ENCODE results near the gene CEP131.
"Not testable (repeated sequence)": the region's sequence is repeated elsewhere in the genome, so short reads cannot be mapped to it uniquely, and the experiment has no call there.

The CEP131 gene

DNA sequence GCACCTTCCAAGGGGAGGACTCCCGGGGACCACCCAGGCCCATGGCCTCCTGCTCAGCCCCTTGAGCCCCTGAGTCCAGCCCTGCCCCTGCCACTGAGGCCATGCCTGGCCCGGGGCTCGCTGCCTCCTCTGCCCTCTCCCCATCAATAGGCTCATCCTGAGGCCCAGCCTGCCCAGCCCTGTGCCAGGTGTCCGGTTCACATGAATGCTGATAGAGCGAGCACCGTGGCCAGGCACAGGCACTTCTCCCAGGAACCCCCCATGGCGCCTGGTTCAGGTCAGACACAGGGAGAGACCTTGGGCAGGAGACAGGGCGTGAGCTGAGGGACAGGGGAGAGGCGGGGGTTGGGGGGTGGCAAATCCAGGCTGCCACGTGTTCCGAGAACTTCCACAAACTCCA lies 60.3 kb downstream of the CEP131 start:
- DNase-seq, result no peak

DNA sequence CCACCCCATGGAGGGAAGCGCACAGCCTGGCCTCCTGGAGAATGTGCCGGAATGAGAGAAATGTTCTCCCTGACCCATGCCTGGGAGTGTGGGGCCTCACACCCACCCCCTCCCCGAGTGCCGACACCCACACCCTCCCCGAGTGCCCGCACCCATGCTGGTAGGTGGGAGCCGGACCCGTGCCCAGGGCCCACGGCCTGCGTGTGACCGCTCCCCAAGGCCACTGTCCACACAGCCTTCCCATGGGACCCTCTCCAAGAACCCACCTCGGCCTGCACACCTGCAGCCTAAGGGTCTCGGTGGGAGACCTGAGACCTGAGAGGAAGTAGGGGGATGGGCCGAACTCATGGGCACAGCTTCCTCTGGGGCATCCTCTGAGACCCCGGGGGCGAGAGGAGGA lies 60.8 kb downstream of the CEP131 start:
- DNase-seq, result no peak

DNA sequence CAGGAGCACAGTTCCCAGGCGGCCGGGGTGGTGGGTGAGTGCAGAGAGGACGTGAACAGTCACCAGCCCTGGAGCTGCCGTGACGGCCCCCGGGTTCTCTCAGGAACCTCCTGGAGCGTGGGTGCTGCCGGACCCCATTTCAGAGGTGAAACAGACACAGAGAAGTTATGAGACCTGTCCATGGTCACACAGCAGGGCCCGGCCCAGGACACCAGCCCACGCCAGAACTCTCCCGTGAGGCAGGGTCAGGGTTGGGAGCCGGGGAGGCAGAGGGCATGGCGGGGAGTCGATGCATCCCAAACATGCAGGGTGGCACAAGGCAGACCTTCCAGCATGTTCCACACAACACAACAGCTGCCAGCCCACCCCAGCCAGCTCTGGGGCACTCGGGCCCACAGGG lies 61.2 kb downstream of the CEP131 start:
- no peak for DNase-seq

DNA sequence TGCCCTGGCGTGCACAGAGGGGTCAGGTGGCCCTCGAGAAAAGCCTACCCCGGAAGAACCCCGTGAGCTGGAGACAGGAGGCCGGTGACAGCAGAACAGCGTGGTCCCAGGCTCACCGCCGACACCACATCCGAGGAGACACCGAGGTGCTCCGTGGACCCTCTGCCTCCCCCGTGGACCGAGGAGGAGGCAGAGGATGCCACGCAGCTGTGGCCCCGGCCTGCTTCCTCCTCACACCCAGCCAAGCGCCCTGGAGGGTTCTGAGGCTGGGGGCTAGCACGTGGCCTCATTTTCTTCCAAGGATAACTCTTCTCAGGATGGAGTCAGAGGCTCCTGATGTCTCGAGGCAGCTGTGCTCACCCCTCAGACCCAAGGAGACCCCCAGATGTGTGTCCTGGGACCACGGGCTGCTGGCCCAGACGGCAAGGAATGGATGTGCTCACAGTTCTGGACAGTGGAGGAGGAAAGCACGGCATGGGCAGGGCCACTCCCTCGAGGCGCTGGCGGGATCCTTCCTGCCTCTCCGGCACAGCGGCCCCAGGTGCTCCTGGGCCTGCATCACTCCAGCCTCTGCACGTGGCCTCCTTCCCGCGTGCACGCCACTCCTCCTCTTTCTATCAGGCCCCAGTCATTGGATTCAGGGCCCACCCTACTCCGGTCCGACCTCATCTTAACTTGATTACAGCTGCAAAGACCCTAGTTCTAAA lies 61.9 kb downstream of the CEP131 start:
- DNase-seq, result no peak

DNA sequence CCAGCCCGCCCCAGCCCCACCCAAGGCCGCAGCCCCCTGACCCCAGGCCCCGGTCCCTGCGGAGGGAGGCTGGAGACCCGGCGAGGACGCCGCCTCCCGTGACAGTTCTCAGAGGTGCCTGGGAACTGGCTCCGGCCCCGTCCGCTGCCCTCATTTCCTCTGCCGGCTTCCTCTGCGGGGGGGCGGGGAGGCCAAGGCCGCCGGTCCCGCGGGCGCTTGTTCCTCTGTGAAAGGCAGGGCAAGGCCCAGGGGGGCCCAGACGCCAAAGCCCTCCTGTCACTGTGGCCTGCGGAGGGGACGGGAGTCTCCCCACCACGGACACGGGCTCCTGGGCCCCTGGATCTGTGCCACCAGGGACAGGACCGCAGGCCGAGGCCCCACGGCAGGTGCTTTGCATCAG lies 62.5 kb downstream of the CEP131 start:
- DNase-seq, result no peak

DNA sequence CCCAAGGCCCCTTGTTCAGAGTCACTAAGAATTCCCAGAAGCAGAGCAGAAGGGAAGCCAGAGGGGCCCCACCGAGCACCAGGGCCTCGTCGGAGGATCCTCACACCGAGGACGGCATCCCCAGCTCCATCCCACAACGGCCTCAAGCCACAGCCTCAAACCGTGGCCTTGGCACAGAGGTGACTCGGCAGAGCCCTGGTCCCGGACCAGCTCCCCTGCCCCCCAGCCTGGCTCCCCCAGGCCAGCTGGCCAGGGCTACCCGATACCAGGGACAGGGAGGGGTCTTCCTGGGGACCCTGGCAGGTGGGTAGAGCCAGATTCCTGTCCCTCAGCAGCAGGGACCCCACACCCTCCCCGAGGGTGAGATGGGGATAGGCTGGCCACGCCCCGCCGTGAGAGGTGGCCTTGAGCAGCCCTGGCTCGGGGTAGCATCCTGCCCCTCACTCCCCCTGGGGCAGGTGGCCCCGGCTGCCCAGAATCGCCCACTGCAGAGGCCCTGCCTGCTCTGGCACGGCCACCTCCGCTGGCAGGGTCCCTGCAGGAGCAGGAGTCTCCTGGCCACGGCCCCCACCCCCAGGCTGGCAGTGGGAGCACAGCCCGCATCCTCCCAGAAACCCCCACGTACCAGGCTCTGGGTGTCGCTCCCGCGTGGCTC lies 63.0 kb downstream of the CEP131 start:
- DNase-seq, result no peak

DNA sequence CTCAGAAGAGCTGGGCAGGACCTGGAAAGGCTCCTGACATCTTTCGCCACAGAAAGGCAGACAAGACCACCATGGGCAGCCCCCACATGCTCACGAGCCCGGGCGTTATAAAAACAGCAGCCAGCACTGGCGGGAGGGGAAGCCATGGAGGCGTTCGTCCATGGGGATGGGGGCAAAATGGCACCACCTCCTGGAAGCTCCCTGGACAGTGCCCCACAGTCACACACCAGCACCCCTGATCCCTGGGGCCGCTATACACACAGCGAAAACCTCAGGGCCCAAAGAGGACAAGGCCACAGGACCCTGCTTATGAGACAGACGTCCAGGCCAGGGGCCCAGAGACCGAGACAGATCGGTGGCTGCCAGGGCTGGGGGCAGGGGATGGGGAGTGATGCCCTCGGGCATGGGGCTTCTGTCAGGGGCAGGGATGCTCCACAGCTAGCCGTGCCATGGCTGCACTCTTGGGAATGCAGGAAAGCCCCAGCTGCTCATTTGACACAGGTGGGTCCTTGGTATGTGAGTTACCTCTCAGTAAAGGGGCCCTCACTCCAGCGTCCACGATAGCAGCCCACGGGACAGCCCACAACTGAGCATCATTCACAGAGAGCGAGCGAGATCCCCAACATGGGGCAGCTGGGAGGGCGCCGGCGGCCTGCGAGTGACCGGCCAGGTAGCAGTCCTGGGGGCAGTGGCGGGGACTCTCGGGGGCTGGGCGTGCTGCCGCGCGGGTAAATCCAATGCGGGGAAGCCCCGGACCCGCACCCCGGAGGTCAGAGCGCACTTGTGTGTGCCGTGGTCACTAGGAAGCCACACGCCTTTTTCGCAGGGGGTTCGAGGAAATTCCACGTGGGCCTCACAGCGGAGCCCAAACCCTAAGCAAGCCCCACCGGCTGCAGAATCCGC lies 63.8 kb downstream of the CEP131 start:
- no peak for DNase-seq

DNA sequence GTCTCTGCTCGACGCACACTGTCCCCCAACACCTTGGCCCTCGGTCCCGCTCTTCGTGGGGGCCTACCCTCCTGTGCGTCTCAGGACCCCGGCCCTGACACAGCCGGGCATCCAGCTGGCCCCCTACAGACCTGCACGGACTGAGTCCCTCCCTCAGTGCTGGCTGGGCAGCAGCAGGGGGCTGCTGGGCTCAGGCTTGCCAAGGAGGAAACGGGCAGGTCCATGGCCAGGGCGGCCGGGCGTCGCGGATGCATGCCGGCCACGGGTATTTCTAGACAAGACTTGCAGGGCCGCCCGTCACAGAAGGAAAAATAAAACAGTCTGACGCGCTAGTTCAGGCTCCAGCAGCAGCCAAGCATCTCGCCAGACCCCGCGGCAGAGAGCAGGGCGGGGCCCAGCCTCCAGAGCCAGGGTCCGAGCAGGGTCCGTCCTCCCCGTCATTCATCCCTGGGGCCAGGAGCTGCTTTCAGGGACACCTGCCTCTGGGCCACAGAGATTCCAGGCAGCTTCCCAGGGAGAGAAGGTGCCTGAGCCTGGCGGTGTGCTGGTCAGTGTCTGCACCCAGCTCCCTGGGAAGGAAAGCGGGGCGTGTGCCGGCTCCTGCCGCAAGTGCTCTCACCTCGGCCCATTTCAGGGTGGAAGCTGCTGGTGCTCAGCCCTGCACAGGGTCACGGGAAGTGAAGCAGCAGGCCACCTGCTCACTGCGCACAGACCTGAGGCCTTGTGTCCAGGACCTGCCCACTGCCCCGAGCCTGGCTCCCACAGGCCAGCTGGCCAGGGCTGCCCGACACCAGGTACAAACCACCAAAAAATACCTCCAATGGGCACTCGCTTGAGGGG lies 64.7 kb downstream of the CEP131 start:
- no peak for DNase-seq

DNA sequence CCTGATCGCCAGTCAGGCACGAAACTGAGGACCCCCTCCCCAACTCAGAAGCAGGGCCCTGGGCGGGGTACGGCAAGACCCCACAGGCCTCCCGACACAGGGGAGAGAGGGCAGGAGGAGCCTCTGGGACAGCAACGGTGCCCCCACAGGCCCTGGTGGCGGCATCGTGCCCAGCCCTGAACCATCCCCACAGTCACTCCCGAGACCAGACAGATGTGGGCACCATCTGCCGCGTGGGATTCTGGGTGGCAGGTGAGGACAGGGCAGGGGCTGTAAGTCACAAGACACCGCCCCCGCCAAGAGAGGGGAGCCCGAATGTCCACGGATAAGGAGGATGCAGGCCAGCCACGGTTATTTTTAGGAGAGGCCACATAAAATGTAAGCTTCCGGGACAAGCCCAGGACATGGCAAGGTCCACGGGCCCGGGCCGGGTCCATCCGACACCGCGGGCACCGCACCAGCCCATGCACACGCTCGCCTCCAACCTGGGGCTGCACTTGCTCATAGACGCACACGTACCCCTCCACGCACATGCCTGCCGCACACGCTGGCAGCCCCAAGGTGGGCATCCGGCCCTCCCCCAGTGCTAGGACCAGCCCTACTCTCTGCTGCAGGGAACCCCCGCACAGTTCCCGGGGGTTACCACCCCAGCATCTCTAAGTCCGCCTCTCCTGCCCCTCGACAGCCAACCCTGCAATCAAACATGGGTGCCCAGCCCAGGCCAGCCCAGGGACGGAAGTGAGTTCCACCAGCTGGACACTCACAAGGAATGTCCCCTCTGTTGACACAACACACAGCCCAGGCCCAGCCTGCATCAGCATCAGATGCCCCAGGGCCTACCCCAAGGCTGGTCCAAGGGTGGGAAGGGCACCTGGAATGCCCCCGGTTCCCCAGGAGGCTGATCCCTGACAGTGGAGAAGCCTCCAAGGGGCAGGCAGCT lies 65.6 kb downstream of the CEP131 start:
- no peak for DNase-seq

DNA sequence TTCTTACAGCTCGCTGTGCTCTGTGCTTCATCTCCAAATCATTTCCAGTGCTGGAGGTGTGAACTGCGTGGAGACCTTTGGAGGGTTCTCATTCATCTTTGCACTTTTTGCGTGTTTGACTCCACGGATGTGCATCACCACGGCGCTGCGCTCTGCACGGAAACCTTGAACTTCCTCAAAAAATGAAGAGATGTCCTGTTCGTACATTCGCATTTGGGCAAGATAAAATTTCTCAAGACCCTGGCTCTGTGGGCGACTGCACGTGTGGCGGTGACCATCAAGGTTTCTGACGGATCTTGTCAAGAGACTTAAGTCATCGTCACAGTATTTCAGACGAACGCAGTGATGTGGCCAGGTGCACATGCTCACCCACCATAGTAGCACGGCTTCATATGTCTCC lies 67.8 kb downstream of the CEP131 start:
- DNase-seq, result no peak

DNA sequence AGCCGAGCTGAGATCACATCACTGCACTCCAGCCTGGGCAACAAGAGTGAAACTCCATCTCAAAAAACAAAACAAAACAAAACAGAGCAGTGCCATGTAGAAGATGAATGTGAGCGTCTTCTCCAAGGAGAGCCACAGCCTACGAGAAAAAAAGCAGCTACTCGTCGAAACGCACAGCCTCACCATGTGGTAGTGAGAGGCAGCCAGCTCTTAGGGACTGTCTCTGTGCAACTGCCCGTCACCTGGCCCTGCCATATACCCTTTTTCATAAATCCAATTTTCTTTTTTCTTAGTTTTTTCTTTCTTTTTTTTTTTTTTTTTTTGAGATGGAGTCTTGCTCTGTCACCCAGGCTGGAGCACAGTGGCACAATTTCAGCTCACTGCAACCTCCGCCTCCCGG lies 68.7 kb downstream of the CEP131 start:
- not testable (repeated sequence) for DNase-seq

DNA sequence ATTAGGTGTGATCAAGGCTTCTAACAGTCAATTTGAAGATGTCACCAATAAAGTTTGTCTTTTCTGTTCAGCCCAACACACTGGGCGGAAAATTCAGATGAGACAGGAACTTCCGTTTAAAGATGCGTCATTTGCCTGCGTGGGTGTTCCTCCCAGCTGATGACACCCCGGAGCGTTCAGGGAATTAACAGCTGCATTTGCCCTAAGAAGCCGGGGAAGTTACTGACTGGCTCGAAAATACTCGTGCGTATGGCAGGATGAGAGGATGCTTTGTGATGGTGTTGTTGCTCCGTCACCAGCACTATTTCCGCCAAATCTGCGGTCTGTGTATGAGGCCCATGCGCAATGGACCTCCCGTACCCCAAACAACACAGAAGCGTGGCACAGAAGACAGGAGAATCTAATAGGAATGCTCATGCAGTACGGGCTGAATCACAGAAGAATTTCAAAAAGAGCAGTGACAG lies 69.4 kb downstream of the CEP131 start:
- no peak for DNase-seq

DNA sequence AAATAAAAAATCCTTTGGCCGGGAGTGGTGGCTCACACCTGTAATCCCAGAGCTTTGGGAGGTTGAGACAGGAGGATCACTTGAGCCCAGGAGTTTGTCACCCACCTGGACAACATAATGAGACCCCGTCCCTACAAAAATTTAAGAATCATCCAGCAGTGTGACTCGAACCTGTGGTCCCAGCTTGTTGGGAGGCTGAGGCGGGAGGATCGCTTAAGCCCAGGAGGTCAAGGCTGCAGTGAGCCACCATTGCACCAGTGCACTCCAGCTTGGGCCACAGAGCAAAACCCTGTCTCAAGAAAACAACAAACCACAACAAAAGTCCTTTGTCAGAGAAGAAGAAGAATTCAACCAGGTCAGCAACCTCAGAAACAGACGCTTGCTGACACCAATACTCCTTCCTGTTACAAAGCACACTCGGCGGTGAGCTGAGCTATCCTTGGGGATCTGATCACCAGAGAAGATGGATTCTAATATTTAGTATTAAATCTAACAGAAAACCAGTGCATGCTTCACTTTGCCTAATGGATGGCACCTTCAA lies 70.4 kb downstream of the CEP131 start:
- DNase-seq, result no peak

DNA sequence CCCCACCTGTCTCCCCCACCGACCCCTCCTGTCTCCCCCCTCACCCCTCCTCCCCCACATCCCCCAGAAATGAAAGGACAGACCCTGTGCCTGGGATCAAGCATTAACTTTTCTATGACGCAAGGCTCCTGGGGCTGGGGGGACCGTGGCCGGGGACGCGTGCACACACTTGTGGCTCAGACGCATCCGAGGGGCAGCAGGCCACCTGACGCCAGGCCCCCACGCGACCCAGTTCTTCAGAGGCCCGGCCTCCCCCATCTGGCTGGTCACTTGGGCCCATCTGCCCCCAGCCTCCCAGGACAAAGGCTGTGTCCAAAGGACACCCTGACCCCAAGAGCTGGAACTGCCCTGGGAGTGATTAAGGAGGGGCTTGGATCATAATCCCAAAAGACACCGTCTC lies 71.5 kb downstream of the CEP131 start:
- DNase-seq, result no peak

DNA sequence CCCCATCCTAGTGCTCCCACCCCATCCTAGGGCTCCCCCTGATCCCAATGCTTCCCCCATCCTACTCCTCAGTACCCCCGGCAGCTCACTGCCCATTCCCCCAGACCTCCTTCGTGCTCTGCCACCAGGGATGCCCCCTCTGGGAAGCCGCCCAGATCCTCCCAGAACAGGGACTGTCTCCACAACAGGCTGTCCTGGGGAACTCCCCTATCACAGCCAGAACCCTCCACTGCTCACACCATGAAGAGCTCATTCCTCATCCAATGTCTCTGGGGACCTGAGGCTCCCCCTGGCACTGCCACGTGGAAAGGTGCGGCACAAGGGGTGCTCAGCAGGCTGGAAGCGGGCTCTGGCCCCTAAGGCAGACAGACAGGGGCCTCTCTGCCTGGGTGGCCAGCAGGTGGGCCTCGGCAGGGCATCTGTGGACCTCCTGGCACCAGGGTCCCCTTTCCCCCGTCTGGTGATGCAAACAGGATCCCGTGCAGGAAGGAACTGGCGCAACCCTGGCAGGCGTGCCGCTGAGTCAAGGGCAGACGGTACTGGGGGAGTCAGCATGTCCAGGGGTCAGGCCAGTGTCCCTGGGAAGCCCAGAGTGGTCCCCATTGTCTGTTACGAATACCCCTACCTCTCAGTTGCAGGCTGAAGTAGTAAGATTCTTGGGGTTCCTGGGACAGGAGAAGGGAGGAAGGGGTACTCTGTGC lies 72.2 kb downstream of the CEP131 start:
- DNase-seq, result no peak

DNA sequence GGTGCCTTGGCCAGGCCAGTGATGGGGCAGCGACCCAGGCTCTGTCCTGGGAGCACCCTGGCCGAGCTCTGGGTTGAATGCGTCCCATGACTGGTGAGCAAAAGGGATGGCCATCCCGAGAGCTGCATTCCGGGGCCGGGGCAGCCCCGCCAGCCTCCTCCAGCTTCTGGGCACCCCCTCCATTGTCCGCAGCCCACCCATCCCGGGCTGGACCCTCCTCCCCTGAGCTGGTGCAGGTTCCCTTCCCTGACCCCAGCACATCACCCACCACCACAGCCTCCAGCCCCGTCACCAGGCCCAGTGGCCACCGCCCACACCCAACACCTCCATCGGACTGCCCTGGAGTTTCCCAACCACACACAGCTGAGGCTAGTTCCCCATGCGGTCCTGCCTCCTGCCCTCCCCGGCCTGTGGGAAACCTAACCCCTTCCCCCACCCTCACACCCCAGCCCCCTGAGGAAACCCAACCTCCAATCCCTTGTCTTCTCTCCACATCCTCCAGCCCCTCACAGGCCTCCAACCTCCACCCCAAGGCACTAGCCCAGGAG lies 73.7 kb downstream of the CEP131 start:
- DNase-seq, result no peak

DNA sequence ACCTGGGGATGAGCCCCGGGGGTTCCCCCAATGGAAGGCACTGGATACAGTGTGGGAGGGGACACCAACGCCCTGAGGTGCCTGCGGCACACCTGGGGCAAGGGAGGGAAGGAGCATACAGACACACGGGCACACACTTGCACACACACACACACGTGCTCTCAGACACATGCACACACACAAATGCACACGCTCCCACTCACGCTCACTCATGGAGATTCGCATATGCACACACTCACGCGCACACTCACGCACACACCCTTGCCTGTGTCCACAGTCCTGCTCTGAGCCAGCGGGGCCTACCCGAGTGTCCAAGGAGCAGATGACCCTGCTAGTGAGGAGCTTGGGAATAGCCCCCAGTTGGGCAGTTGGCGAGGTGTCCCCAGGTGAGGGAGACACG lies 74.2 kb downstream of the CEP131 start:
- no peak for DNase-seq

DNA sequence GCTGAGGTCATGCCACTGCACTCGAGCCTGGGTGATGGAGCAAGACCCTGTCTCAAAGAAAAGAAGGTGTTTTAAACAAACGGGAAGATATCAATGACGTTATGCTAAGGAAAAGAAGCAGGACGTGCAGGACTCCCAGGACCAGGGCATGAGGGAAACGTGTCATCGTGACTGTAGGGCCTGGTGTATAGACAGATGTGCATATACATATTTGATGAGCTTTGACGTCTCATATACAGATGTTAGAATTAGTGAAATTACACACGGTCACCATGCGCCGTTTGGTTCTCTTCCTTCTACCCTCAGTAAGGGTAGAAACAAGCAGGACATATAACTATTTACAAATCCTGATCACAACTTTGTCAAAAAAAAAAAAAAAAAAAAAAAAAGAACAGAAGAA lies 75.1 kb downstream of the CEP131 start:
- no peak for DNase-seq

DNA sequence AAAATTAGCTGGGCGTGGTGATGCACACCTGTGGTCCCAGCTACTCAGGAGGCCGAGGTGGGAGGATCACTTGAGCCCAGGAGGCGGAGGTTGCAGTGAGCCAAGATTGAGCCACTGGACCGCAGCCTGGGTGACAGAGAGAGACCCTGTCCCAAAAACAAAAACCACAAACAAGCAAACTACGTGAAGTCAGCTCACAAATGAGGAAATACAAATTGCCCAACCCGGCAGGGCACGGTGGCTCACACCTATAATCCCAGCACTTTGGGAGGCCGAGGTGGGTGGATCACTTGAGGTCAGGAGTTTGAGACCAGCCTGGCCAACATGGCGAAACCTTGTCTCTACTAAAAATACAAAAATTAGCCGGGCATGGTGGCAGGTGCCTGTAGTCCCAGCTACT lies 76.6 kb downstream of the CEP131 start:
- not testable (repeated sequence) for DNase-seq

DNA sequence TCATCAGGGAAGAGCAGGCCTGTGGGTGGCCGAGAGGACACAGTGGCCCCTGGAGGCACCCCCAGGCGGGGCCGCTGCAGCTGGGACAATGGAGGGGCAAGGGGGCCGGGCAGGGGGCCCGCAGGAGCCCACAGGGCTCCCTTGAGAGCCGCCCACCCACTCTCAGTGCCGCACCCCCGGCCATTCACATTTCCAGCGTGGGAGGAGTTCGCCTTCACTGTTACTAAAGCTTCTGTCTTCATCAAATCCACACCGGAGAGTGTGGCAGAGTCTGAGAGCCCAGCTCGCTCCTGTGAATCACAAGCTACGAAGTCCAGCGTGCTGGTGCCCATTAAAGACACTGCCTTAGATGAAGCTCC lies 78.4 kb downstream of the CEP131 start:
- DNase-seq, result no peak

Data from activated CD8-positive, alpha-beta memory T cell treated with anti-CD3 and anti-CD28 coated beads, Interleukin-2, amount 50 U/mL, for 48 hours (primary cell).